ENCODE data around the gene DYNLL1.
A peak's percentile ranks its signal among the peaks of the same experiment; 100 is the strongest.

DNA sequence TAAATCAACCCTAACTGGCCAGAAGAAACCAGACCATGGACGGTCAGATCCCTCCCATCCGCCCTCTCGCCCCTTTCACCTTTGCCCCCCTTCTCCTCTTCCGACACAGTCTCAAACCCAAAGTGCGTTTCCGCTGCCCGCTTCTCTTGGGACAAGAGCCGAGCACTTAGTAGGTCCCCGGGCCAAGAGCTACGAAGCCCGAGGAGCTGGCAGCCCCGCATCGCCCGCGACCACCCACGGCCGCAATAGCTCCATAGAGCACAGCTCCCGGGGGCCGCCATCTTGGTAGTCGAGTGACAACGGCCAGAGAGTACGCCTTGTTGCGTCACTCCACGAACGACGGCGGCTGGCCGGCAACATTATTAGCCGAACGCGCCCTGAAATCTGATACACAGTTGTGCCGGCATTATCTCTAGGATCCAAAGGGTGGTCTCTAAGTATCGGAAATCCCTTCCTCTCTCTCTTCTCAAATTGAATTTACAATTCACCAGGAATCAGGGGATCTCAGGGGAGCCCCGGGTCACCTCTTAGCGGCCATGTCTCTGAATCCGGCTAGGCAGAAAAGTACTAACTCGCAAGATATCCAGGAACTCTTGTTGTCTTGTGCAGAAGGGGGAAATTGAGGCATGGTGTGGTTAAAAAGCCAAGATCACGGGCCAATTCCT is 33.1 kb downstream of the DYNLL1 start, which contains the start of gene COQ5:
- TF ChIP-seq, protein P1, sequence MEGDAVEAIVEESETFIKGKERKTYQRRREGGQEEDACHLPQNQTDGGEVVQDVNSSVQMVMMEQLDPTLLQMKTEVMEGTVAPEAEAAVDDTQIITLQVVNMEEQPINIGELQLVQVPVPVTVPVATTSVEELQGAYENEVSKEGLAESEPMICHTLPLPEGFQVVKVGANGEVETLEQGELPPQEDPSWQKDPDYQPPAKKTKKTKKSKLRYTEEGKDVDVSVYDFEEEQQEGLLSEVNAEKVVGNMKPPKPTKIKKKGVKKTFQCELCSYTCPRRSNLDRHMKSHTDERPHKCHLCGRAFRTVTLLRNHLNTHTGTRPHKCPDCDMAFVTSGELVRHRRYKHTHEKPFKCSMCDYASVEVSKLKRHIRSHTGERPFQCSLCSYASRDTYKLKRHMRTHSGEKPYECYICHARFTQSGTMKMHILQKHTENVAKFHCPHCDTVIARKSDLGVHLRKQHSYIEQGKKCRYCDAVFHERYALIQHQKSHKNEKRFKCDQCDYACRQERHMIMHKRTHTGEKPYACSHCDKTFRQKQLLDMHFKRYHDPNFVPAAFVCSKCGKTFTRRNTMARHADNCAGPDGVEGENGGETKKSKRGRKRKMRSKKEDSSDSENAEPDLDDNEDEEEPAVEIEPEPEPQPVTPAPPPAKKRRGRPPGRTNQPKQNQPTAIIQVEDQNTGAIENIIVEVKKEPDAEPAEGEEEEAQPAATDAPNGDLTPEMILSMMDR (conservative IDR thresholded peaks at IDR 0.05; ENCODE audit: low read depth, low read length) = no peak
- peak; percentile 82 for TF ChIP-seq POLR2A (IDR thresholded peaks at IDR 0.05; ENCODE audit: low read depth, low read length)

Data from IMR-90 (cell line).